Stimulated activated CD8-positive, alpha-beta memory T cell treated with anti-CD3 and anti-CD28 coated beads, Interleukin-15, amount 100 ng/mL, for 24 hours (primary cell): ENCODE measurements around the gene ERG28.
"Not testable (repeated sequence)": the region's sequence is repeated elsewhere in the genome, so short reads cannot be mapped to it uniquely, and the experiment has no call there.

Experiments used
- DNase-seq: peaks from one replicate; pipeline ENCODE4 v3.0.0-alpha.2; 2020; ENCODE audit warnings: low read depth

Gene ERG28

GRCh38 chr14:75660630-75661498, at the start of gene ERG28, which contains the start of gene TTLL5:
Gene ERG28, minus strand, starts transcription at chr14:75660876. Its CDS starts 3,374 bp downstream, at chr14:75657502.
Gene TTLL5, plus strand, starts transcription at chr14:75661246. Its CDS starts 1,904 bp downstream, at chr14:75663150.
- peak; percentile 90 for DNase-seq

GRCh38 chr14:75709207-75709812, 48.6 kb upstream of the ERG28 start:
- DNase-seq, result no peak

GRCh38 chr14:75705014-75705413, 44.3 kb upstream of the ERG28 start:
- no peak for DNase-seq

- no peak for DNase-seq
These were observed 42.8 kb upstream of the ERG28 start for GRCh38 chr14:75703467-75703866.

GRCh38 chr14:75702616-75703261, 42.1 kb upstream of the ERG28 start:
- no peak for DNase-seq

GRCh38 chr14:75702122-75702521, 41.4 kb upstream of the ERG28 start:
- no peak for DNase-seq

GRCh38 chr14:75700295-75700694, 39.6 kb upstream of the ERG28 start:
- no peak for DNase-seq

- no peak for DNase-seq
These were observed 38.7 kb upstream of the ERG28 start for GRCh38 chr14:75699331-75699730.

GRCh38 chr14:75697918-75698317, 37.2 kb upstream of the ERG28 start:
- no peak for DNase-seq

GRCh38 chr14:75697386-75697785, 36.7 kb upstream of the ERG28 start:
- no peak for DNase-seq

- not testable (repeated sequence) for DNase-seq
These were observed 34.3 kb upstream of the ERG28 start for GRCh38 chr14:75695025-75695424.

GRCh38 chr14:75690010-75690409, 29.3 kb upstream of the ERG28 start:
- DNase-seq, result no peak

- DNase-seq, result no peak
These were observed 28.3 kb upstream of the ERG28 start for GRCh38 chr14:75689012-75689411.

GRCh38 chr14:75685910-75686309, 25.2 kb upstream of the ERG28 start:
- no peak for DNase-seq

- DNase-seq, result no peak
These were observed 14.7 kb upstream of the ERG28 start for GRCh38 chr14:75675265-75675960.

GRCh38 chr14:75673345-75674035, 12.8 kb upstream of the ERG28 start:
- no peak for DNase-seq

GRCh38 chr14:75672605-75673192, 12.0 kb upstream of the ERG28 start:
- DNase-seq, result no peak

GRCh38 chr14:75667099-75667765, 6.6 kb upstream of the ERG28 start:
- DNase-seq, result no peak

GRCh38 chr14:75662966-75663365, 2.3 kb upstream of the ERG28 start:
- DNase-seq, result no peak

GRCh38 chr14:75661499-75661814, 781 bp upstream of the ERG28 start:
- peak; percentile 2 for DNase-seq

- no peak for DNase-seq
These were observed 442 bp downstream of the ERG28 start for GRCh38 chr14:75660238-75660629.
